Neural progenitor cell (in vitro differentiated cells): ENCODE data around the gene NTRK1.

Experiments used
- EZH2 ChIP-seq: fragments of 200-600 bp; sonication (generic); IDR thresholded peaks from 2 replicates; pipeline ENCODE4 v1.6.1; 2017; ENCODE audit warnings: antibody characterized with exemption, mild to moderate bottlenecking, moderate library complexity
- EZH2phosphoT487 ChIP-seq: fragments of 200-600 bp; sonication (generic); IDR thresholded peaks from 2 replicates; pipeline ENCODE4 v1.6.1; 2017; ENCODE audit warnings: antibody characterized with exemption
- TF ChIP-seq, protein P1 (sequence below): fragments of 200-600 bp; sonication (generic); IDR thresholded peaks from 2 replicates; pipeline ENCODE4 v1.5.1; 2017; ENCODE audit warnings: antibody characterized with exemption, mild to moderate bottlenecking

DNA sequence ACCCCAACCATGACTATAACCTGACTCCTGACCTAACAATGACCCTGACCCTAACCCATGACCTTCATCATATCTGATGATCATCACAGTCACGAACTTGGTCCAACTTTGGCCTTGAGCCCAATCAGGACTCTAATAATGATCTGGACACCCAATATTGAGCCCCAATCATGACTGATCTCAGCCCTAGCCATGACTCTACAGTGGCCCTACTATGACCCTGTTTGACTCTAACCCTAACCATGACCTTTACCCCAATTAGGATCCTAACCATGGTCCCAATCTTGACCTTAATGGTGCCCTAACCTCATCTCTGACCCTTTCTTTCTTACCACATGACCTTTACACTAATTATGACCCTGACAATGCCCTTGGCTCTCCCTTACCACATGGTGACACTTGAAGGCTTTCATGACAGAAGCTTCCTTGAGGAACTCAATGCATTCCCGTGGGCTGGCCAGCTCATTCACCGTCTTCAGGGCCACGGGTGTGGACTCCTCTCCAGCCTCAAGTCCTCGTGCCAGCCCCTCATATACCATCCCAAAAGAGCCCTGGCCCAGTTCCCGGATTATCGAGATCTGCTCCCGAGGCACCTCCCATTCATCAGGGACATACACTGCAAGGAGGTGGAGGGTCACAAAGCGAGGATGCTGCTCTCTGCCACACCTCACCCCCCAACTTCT is 17.9 kb upstream of the NTRK1 start:
- TF ChIP-seq EZH2 (no peak), EZH2phosphoT487 (no peak)
- TF ChIP-seq, protein P1, sequence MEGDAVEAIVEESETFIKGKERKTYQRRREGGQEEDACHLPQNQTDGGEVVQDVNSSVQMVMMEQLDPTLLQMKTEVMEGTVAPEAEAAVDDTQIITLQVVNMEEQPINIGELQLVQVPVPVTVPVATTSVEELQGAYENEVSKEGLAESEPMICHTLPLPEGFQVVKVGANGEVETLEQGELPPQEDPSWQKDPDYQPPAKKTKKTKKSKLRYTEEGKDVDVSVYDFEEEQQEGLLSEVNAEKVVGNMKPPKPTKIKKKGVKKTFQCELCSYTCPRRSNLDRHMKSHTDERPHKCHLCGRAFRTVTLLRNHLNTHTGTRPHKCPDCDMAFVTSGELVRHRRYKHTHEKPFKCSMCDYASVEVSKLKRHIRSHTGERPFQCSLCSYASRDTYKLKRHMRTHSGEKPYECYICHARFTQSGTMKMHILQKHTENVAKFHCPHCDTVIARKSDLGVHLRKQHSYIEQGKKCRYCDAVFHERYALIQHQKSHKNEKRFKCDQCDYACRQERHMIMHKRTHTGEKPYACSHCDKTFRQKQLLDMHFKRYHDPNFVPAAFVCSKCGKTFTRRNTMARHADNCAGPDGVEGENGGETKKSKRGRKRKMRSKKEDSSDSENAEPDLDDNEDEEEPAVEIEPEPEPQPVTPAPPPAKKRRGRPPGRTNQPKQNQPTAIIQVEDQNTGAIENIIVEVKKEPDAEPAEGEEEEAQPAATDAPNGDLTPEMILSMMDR: no peak
